C4-2B (cell line): Measurements from ENCODE around the gene SLC44A1.

Source experiments
- H3K27ac ChIP-seq: fragments of 450-650 bp; 2 replicates; pipeline ENCODE4 v1.5.1; 2017
- CTCF ChIP-seq: fragments of 450-650 bp; conservative IDR thresholded peaks from 2 replicates; pipeline ENCODE4 v1.5.1; 2017; ENCODE audit warnings: mild to moderate bottlenecking
- ZFX ChIP-seq: fragments of 450-650 bp; IDR thresholded peaks from 2 replicates; pipeline ENCODE4 v1.6.1; 2017

Gene SLC44A1

GRCh38 chr9:105275111-105275510 lies 30.7 kb downstream of the SLC44A1 start:
- no peak for TF ChIP-seq ZFX
- TF ChIP-seq CTCF: no peak

GRCh38 chr9:105275938-105276337 lies 31.5 kb downstream of the SLC44A1 start:
- H3K27ac ChIP-seq: no peak overlapping the region
- TF ChIP-seq ZFX: no peak

More at GRCh38 chr9:105275111-105275510, 30.7 kb downstream of the SLC44A1 start:
- no peak overlapping the region for H3K27ac ChIP-seq

- no peak overlapping the region for H3K27ac ChIP-seq
- TF ChIP-seq ZFX: no peak
- TF ChIP-seq CTCF: no peak
Measured at GRCh38 chr9:105278751-105279150, 34.3 kb downstream of the SLC44A1 start.

- TF ChIP-seq CTCF (no peak), ZFX (no peak)
- H3K27ac ChIP-seq: no peak overlapping the region
Measured at GRCh38 chr9:105280691-105281090, 36.2 kb downstream of the SLC44A1 start.

GRCh38 chr9:105281272-105281671 lies 36.8 kb downstream of the SLC44A1 start:
- no peak overlapping the region for H3K27ac ChIP-seq
- no peak for TF ChIP-seq ZFX
- no peak for TF ChIP-seq CTCF

- no peak for TF ChIP-seq CTCF
- TF ChIP-seq ZFX: no peak
- H3K27ac ChIP-seq: no peak overlapping the region
Measured at GRCh38 chr9:105281926-105282325, 37.5 kb downstream of the SLC44A1 start.

GRCh38 chr9:105282870-105283621 lies 38.6 kb downstream of the SLC44A1 start:
- no peak for TF ChIP-seq CTCF
- TF ChIP-seq ZFX: no peak
- H3K27ac ChIP-seq: no peak overlapping the region

GRCh38 chr9:105283795-105284194 lies 39.3 kb downstream of the SLC44A1 start:
- no peak overlapping the region for H3K27ac ChIP-seq
- TF ChIP-seq ZFX (no peak), CTCF (no peak)
